AG20443 (cell line): ENCODE results near the gene KCTD12.
"Not testable (repeated sequence)": the region's sequence is repeated elsewhere in the genome, so short reads cannot be mapped to it uniquely, and the experiment has no call there.

Source experiments
- DNase-seq: peaks from one replicate; pipeline ENCODE4 v3.0.0; 2012; ENCODE audit warnings: low spot score, mixed read lengths

KCTD12 gene

DNA sequence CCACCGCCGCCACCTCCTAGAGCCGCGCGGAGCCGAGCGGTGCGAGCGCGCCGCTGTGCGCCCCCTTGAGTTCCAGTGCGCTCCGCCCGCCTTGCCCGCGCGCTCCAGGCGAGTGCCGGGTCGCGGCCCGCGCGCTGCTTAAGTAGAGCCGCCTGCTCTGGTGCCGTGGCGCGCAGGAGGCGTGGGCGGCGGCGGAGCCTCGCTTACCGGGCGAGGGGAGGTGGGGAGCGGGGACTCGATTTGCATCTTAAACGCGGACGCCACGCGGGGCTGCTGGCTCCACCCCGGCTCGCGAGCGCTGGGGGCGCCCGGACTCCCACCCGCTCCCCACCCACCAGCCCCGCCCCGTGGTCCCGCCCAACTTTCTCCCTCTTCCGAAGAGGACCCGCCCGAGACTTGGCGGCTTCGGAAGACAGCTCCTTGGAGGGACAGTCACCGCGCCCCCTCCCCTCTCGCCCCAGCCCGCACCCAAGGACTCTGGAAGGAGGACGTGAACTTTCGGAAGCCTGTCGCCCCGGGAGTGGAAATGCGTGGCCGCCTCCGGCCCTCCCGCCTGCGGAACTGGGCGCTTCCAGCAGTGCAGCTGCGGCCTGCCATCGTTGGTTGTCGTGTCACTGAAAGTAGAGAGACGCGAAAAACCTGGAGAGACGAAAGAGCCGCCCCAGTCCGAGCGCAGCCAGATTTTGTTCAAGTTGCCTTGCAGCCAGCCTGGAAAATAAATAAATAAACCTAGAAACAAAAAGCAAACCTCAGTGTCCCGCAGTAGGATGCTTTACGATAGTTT is at the start of gene KCTD12:
Gene KCTD12 (minus strand): TSS at position 114 of the 784 bp plus-strand sequence. CDS start 257 bp downstream, outside the sequence.
- DNase-seq = peak; percentile 81

DNA sequence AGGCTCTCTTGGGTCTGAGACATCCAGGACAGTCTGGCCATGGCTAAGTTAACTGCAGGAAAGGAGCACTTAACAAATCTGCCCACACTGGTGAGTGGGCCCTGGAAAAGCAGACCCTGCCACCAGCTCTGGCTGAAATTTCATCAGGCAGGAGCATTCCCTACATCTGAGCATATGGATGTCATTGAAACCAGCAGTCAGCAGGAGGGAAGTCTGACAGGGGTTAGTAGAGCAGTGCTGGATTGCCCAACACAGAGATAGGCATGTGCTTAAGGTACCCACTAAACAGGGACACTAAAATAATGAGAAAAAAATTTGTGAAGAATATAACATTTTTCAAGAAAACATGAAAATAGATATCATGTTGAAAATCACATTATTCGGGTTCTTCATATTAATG is 48.5 kb upstream of the KCTD12 start:
- DNase-seq = no peak

DNA sequence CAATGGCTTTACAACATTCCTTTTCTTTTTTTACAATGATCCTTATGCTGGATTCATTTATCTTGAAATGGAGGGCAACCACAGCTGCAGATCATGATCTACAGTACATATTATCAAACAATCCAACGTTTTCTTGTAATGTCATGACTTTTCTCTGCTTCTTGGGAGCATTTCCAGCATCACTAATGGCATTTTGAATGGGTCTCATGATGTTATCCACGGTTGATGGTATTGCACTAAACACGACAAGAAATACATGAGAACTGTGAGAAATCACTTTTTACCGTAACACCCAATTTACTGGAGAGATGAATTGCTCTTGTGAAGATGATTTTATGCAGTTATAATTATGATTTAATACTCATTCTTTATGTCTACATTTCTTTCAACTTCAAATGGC is 45.9 kb upstream of the KCTD12 start:
- no peak for DNase-seq

DNA sequence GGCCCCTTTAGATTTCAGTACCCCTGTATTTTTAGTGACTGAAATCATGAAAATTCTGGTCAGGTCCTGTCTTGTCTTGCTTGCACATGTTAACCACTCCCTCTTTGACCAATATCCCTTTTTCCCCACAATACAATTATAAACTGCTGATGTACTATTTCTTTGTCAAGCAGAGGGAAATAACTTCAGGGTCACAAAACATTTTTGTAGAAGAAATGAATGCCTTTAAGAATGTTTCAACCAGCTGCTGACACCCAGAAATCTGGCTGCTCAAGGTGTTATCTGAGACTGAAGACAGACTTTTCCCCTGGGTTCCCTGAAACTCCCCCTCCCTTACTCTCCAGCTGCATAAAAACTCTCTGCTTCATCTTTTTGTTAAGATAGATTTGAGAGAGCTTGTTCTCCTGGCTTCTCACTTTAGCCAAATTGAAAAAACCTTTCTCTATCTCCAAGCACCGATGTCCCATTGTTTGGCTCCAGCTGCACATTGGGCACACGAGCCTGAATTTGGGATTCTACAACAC is 43.7 kb upstream of the KCTD12 start:
- no peak for DNase-seq

DNA sequence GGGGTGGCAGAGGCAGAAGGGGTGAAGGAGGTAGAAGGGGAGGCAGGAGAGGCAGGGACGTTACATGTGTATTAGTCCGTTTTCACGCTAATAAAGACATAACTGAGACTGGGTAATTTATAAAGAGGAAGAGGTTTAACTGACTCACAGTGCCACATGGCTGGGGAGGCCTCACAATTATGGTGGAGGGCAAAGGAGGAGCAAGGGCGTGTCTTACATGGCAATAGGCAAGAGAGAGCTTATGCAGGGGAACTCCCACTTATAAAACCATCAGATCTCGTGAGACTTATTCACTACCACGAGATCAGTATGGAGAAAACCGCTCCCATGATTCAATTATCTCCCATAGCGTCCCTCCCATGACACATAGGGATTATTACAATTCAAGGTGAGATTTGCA is 43.1 kb upstream of the KCTD12 start:
- no peak for DNase-seq

DNA sequence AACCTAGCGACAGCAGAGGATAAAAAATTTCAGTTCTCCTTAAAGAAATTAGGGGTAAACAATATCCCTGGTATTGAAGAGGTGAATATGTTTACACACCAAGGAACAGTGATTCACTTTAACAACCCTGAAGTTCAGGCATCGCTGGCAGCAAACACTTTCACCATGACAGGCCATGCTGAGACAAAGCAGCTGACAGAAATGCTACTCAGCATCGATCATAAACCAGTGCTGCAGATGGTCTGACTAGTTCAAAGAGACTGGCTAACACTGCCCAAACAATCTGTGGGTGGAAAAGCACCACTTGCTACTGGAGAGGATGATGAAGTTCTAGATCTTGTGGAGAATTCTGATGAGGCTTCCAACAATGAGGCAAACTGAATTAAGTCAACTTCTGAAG is 42.3 kb upstream of the KCTD12 start:
- no peak for DNase-seq

DNA sequence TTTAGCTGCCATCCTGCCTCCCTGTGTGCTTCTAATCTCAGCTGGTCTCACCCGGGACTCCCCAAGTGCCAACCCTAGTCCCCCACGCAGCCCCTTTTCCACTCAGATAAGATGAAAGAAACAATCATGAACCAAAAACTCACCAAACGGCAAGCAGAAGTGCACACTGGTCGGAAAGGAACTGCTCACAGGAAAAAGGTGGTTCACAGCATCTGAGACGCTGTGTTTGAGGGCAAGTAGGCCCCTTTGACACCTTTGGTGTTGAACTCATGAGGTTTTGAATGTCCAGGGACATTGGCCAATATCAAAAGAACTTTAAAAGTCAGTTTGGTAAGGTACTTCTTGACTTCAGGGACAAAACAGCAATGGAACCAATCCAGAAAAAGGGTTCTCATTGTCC is 41.8 kb upstream of the KCTD12 start:
- no peak for DNase-seq

DNA sequence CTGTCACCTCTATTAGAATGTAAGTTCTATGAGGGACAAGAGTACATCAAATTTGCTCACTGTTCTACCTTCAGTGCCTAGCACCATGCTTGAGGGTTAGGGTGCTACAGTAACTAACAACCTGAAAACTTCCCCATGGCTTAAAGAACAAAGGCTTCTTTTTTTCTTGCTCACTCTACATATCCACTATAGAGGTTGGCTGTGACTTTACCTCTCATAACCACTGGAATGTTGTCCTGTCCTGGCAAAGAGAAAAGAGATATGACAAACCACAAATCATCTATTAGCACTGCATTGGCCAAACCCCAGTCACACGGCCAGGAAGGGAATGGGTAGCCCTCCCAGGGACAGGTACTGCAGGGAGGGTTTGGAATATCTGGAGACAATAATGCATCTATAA is 38.9 kb upstream of the KCTD12 start:
- no peak for DNase-seq

DNA sequence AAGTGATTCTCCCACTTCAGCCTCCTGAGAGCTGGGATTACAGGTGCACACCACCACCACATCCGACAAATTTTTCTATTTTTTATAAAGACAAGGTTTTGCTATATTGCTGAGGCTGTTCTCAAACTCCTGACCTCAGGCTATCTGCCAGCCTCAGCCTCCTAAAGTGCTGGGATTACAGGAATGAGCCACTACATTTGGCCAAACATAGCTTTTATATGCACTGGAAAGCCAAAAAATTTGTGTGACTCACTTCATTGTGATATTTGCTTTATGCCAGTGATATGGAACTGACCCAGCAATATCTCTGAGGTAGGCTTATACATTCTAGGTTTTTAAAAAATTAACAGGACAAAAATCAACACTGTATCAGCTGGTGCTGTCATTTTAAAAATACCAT is 35.3 kb upstream of the KCTD12 start:
- DNase-seq = no peak

DNA sequence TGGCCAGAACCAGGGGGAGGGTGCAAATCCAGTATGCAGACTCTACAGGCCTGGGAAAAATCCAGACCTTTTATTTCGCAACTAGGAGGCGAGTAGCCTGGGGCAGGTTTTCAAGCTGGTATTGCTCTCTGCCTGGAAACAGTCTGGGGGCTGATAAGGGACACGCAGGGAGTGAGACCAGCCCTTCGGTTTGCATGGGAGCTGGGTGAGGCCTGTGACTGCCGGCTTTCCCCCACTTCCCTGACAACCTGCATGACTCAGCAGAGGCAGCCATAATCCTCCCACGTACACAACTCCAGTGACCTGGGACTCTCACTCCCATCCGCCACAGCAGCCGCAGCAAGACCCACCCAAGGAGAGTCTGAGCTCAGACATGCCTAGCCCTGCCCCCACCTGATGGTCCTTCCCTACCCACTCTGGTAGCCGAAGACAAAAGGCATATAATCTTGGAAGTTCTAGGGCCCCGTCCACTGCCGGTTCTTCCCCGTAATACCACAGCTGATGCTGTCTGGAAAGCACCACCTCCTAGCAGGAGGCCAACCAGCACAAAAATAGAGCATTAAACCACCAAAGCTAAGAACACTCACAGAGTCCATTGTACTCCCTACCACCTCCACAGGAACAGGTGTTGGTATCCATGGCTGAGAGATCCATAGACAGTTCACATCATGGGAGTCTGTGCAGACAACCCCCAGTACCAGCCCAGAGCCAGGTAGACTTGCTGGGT is 31.7 kb upstream of the KCTD12 start:
- DNase-seq = peak; percentile 47

DNA sequence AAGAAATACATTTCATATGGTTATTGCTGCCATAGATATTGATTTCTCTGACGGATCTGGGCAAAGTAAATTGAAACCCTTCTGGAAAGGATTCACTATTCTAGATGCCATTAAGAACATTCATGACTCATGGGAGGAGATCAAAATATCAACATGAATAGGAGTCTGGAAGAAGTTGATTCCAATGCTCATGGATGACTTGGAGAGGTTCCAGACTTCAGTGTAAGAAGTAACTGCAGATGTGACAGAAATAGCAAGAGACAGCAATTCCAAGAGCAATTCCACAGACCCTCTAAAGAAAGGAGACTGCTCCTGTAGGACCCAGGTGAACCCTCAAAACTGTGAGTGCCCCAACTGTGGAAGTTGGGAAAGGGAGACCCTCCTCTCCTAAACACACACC is 30.9 kb upstream of the KCTD12 start:
- DNase-seq = no peak

DNA sequence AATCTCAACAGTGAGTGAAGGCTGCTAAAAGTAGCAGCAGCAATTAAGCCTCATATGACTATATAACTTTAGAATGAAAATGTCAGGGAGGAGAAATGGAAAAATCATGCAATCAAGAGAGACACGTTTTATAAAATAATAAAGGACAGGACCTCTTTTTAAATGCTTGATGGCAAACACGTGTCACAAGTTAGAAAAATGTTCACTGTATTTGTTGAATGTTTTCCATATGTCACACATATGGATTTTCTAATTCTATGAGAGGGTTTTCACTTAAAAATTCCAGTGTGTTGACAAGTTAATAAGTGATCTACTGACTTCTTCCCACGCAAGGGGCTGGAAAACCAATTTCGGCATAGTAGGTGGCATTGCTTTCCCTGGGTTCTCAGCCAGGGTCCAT is 27.7 kb upstream of the KCTD12 start:
- no peak for DNase-seq

DNA sequence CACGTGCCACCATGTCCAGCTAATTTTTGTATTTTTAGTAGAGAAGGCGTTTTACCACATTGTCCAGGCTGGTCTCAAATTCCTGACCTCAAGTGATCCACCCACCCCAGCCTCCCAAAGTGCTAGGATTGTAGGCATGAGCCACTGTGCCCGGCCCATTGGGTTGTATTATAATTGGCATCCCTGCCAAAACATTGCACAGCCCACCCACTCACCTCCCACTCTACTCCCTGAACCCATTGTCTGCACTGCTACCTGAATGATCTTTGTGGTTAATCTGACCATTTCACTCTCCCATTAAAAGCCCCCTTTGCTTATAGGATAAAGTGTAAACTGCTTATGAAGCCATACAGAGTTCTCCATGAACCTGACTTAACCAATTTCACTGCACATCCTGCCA is 26.3 kb upstream of the KCTD12 start:
- no peak for DNase-seq

DNA sequence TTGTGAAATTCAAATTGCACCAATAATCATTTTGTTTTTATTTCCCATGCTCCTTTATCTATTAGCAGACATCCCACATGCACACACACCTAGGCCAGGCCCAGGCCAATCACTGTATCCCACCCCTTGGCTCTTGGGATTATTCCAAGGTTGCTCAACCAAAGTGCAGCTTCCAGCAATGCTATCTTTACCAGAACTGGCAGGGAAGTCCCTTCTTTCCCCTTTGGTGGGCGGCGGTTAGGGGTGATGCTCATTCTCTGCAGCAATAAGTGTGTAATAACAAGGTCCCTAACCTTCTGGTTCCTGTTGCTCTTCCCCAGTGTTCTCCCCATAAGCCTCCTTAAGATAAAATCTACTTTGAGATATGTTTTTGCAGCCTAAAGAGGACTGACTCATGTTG is 18.3 kb upstream of the KCTD12 start:
- DNase-seq = no peak

DNA sequence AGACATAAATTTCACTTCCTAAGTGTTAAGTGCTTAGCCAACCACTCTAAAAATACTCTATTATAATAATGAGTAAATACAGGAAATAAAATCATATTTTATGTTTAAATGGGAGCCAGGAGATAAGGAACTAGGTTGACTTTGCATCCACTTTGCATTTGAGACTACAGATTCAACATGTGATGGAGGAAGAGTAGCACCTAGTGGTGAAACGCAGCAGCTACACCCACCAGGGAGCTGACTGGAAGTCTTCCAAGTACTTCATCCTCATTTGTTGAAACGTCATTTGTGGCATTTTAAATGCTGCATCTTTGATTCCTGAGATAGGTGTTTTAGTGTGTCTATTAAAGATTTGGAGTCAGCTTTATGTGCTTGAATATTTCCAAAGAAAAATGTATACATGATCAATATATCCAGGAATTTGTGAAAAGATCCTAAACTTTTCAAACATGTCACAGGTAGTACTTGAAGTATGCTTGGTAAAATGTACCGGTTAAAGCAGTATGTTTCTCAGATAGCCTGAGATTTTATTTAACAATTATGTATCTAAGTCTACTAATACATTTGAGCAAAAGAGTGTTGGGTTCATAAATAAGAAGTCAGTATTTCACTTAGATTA is 17.4 kb upstream of the KCTD12 start:
- DNase-seq = peak; percentile 77

DNA sequence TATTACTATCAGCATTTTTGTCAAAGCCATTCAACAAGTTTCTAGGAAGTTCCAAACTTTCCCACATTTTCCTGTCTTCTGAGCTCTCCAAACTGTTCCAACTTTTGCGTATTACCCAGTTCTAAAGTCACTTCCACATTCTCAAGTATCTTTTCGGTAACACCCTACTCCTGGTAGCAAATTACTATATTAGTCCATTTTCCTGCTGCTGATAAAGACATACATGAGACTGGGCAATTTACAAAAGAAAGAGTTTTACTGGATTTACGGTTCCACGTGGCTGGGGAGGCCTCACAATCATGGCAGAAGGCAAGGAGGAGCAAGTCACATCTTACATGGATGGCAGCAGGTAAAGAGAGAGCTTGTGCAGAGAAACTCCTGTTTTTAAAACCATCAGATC is 12.9 kb upstream of the KCTD12 start:
- not testable (repeated sequence) for DNase-seq

DNA sequence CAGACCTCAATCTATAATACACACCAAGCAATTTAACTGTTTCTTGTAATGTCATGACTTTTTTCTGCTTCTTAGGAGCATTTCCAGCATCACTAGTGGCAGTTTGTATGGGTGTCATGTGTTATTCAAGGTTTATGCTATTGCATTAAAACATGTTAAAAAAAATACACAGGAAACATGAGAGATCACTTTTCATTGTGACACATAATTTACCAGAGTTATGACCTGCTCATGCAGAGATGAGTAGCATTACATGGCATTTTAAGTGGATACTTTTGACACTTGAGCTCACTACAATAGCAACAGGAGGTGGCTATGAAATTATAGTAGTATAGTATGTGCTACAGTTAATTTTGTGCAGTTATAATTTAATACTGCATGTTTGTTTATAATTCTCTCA is 11.0 kb upstream of the KCTD12 start:
- DNase-seq = not testable (repeated sequence)

DNA sequence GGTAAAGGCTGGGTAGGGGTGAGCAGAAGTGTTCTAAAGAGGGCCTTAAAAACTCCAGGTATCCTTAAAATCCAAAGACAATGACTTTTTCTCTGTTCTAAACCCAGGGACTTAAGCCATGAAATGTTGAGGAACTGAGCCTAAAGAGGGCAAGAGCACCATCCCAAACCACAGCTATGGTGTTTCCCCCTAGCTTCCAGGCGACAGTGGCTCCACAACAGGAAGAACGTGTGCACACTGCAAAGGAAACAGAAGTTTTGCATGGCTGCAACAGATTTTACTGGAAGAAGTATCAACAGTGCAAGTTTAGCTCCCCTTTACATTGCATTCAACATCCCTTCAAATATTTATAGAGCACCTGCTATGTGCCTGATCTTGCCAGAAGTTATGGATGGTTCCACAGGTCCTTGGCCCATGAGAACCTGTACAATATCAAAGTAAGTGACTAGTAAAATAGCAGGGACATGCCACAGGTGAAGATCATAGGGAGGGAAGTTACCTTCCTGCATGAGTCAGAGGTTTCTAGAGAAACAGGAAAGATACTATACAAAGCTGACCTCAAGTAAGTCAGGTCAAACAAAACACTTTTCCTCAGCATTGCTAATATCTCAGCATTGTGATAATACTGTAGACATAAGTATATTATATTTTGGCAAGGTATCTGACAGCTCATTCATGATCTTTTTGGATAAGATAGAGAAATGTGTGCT is 8.4 kb upstream of the KCTD12 start:
- no peak for DNase-seq

DNA sequence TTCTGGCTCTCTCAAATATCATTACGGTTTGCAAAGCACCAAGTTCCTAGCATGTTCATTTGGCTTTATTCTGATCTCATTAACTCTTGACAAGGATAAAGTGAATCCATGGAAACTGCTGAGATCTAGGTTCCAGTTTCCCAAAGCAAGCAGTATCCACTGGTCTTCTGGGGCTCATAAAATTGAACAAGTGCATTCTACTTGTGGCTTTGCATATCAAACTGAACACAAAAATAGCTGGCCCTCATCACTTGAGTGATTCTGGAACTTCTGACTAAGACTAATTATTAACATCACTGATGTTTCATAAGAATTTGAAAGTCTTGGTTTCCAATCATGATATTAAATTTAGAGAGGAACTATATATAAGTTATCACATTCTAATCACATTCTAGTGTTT is 6.3 kb upstream of the KCTD12 start:
- DNase-seq = no peak

DNA sequence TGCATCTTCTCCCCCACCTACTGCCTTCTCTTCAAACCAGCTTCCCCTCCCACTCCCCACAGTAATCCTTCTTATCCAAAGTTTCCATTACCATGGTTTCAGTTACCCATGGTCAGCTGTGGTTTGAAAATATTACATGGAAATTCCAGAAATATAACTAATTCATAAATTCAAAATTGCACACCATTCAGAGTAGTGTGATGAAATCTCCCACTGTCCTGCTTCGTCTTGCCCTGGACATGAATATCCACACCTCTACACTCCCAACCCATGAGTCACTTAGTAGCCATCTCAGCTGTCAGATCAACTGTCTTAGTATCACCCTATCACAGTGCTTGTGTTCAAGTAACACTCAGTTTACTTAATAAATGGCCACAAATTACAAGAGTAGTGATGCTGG is 3.8 kb upstream of the KCTD12 start:
- DNase-seq = no peak

DNA sequence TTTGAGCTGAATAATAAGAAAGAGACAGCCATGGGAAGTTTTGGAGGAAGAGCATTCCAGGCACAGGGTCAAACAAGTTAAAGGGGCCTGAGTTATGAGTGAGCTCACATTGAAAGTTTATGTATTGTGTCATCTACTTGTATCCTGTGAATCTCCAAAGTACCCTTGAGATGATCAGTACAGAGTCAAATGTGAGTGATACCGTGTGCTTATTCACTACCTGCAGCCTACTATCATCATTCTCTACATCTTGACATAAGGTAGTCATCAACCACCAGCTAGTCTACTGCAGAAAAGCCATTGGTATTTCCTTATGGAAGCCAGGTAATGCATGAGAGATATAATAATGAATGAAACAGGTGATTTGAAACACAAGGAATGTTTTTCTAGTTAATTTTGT is 3.0 kb upstream of the KCTD12 start:
- no peak for DNase-seq

DNA sequence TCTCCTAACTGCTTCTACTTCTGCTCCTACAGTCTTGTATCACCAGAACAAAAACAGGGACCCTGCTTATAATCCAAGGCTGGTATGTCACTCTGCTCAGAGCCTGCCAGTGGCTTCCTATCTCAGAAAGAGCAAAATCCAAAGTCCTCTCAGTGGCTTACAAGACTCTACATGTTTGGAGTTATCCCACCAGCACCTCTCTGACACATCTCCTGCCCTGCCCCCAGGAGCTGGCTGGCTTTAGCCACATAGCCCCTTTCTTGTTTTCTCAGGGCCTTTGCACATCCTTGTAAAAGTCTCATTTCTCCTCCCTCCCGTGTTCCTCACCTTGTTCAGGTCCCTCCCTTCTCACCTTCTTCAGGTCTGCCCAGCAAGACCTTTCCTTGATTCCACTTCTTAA is 2.2 kb upstream of the KCTD12 start:
- DNase-seq = no peak
